Measurements from ENCODE around the gene C6orf136.

The C6orf136 gene

GRCh38 chr6:30640481-30640880, 6.5 kb upstream of the C6orf136 start:
- H3K36me3 ChIP-seq (ENCODE audit: control insufficient read depth, insufficient read depth, low read length), result no peaks in the 10 kb centered on the region
- H3K79me2 ChIP-seq, result peaks cover 8% of the 10 kb centered on the region

GRCh38 chr6:30641048-30641447, 5.9 kb upstream of the C6orf136 start:
- H3K9me3 ChIP-seq (ENCODE audit: control insufficient read depth, low read length), result no peaks in the 10 kb centered on the region
- no peak overlapping the region for H3K9ac ChIP-seq
- no peaks in the 10 kb centered on the region for H3K36me3 ChIP-seq (ENCODE audit: control insufficient read depth, insufficient read depth, low read length)
- no peak for TF ChIP-seq CTCF (IDR thresholded peaks at IDR 0.05)
- no peak overlapping the region for H3K27ac ChIP-seq
- H3K4me2 ChIP-seq (ENCODE audit: low read length), result no peak overlapping the region
- peaks cover 14% of the 10 kb centered on the region for H3K79me2 ChIP-seq
- peaks cover 3% of the 10 kb centered on the region for H3K4me1 ChIP-seq
- H3K27me3 ChIP-seq (ENCODE audit: control insufficient read depth, insufficient read depth, low read length), result no peaks in the 10 kb centered on the region
- no peak overlapping the region for H3K4me3 ChIP-seq (ENCODE audit: low read depth, low read length)
- no peak overlapping the region for H2AFZ ChIP-seq

More at GRCh38 chr6:30640481-30640880, 6.5 kb upstream of the C6orf136 start:
- no peak overlapping the region for H2AFZ ChIP-seq
- H3K27me3 ChIP-seq (ENCODE audit: control insufficient read depth, insufficient read depth, low read length), result no peaks in the 10 kb centered on the region
- no peaks in the 10 kb centered on the region for H3K9me3 ChIP-seq (ENCODE audit: control insufficient read depth, low read length)
- no peak overlapping the region for H3K27ac ChIP-seq
- no peak overlapping the region for H3K4me3 ChIP-seq (ENCODE audit: low read depth, low read length)
- H3K4me2 ChIP-seq (ENCODE audit: low read length), result no peak overlapping the region
- H3K4me1 ChIP-seq, result no peaks in the 10 kb centered on the region
- TF ChIP-seq CTCF (IDR thresholded peaks at IDR 0.05), result no peak
- no peak overlapping the region for H3K9ac ChIP-seq

GRCh38 chr6:30643656-30644055, 3.3 kb upstream of the C6orf136 start:
- Histone ChIP-seq H3K9ac (no peak overlapping the region), H3K27ac (no peak overlapping the region)
- TF ChIP-seq CTCF (IDR thresholded peaks at IDR 0.05), result no peak

GRCh38 chr6:30644769-30645168, 2.2 kb upstream of the C6orf136 start:
- Histone ChIP-seq H2AFZ (no peak overlapping the region), H3K4me1 (peaks cover 9% of the 10 kb centered on the region), H3K4me2 (ENCODE audit: low read length) (no peak overlapping the region), H3K79me2 (peaks cover 33% of the 10 kb centered on the region), H3K27me3 (ENCODE audit: control insufficient read depth, insufficient read depth, low read length) (no peaks in the 10 kb centered on the region), H3K9ac (no peak overlapping the region), H3K36me3 (ENCODE audit: control insufficient read depth, insufficient read depth, low read length) (no peaks in the 10 kb centered on the region), H3K27ac (no peak overlapping the region), H3K9me3 (ENCODE audit: control insufficient read depth, low read length) (no peaks in the 10 kb centered on the region), H3K4me3 (ENCODE audit: low read depth, low read length) (no peak overlapping the region)
- TF ChIP-seq CTCF (IDR thresholded peaks at IDR 0.05), result no peak

More at GRCh38 chr6:30643656-30644055, 3.3 kb upstream of the C6orf136 start:
- no peaks in the 10 kb centered on the region for H3K36me3 ChIP-seq (ENCODE audit: control insufficient read depth, insufficient read depth, low read length)
- H3K79me2 ChIP-seq, result peaks cover 24% of the 10 kb centered on the region
- H3K27me3 ChIP-seq (ENCODE audit: control insufficient read depth, insufficient read depth, low read length), result no peaks in the 10 kb centered on the region
- H3K4me1 ChIP-seq, result peaks cover 9% of the 10 kb centered on the region
- H3K9me3 ChIP-seq (ENCODE audit: control insufficient read depth, low read length), result no peaks in the 10 kb centered on the region
- no peak overlapping the region for H2AFZ ChIP-seq
- no peak overlapping the region for H3K4me2 ChIP-seq (ENCODE audit: low read length)
- no peak overlapping the region for H3K4me3 ChIP-seq (ENCODE audit: low read depth, low read length)

- H3K36me3 ChIP-seq (ENCODE audit: control insufficient read depth, insufficient read depth, low read length), result no peaks in the 10 kb centered on the region
- peak overlapping the region; percentile 96 for H3K4me3 ChIP-seq (ENCODE audit: low read depth, low read length)
- peak overlapping the region; percentile 95 for H3K27ac ChIP-seq
- H3K27me3 ChIP-seq (ENCODE audit: control insufficient read depth, insufficient read depth, low read length), result no peaks in the 10 kb centered on the region
- H3K4me2 ChIP-seq (ENCODE audit: low read length), result peak overlapping the region; percentile 54
- H3K9ac ChIP-seq, result no peak overlapping the region
- no peak overlapping the region for H2AFZ ChIP-seq
- no peak for TF ChIP-seq CTCF (IDR thresholded peaks at IDR 0.05)
- peaks cover 9% of the 10 kb centered on the region for H3K4me1 ChIP-seq
- H3K9me3 ChIP-seq (ENCODE audit: control insufficient read depth, low read length), result no peaks in the 10 kb centered on the region
- H3K79me2 ChIP-seq, result peaks cover 31% of the 10 kb centered on the region
These were observed 944 bp upstream of the C6orf136 start for GRCh38 chr6:30645989-30646388.
